ENCODE measurements around the gene PAFAH2. TPM values are rescaled to one million over a fixed set of nuclear protein-coding genes. Genes with fewer than 3 reads are reported as not detected.

Gene PAFAH2
- total and polyA plus RNA-seq, 2 of the 8 experiments (the other 6 are each of a cell fraction or from before 2014, with no cell fraction given) = 7.7 to 9.3 TPM

GRCh38 chr1:25987951-25988350, 9.9 kb downstream of the PAFAH2 start:
- Histone ChIP-seq H2AK5ac (ENCODE audit: low read depth, low read length) (no peak overlapping the region), H3K9me3 (ENCODE audit: insufficient read depth in 2 of 2, low read depth in 1 of 2, low read length in 1 of 2) (no peaks in the 10 kb centered on the region), H2AFZ (ENCODE audit: low read length) (no peak overlapping the region), H2BK15ac (ENCODE audit: low read length) (no peak overlapping the region), H3K4me1 (replicated peaks in 1 of 4; ENCODE audit: control insufficient read depth in 3 of 4, insufficient read depth in 4 of 4, low read length in 3 of 4) (peaks cover 0 to 3% (median 0%) of the 10 kb centered on the region in 4 experiments; a peak in 2 of 7 replicates), H2BK20ac (ENCODE audit: low read length) (no peak overlapping the region), H3K4me3 (ENCODE audit: extremely low read depth in 1 of 4, insufficient read depth in 2 of 4, low read depth in 3 of 4, low read length in 4 of 4) (no peak overlapping the region), H4K20me1 (replicated peaks in 1 of 2; ENCODE audit: control insufficient read depth in 1 of 2, insufficient read depth in 2 of 2, low read length in 2 of 2) (no peaks in the 10 kb centered on the region), H3K79me2 (ENCODE audit: control insufficient read depth in 1 of 2, insufficient read depth in 2 of 2, low read length in 2 of 2) (peaks cover 0 to 2% of the 10 kb centered on the region in 2 experiments; a peak in 1 of 4 replicates), H3K14ac (ENCODE audit: insufficient read length) (no peak overlapping the region), H2BK120ac (replicated peaks; ENCODE audit: low read depth, low read length) (no peak overlapping the region), H4K8ac (ENCODE audit: extremely low read depth, insufficient read depth, low read length) (no peak overlapping the region), H3K23ac (ENCODE audit: insufficient read length) (no peak overlapping the region), H3K79me1 (ENCODE audit: low read depth, low read length) (no peaks in the 10 kb centered on the region), H3K36me3 (ENCODE audit: control insufficient read depth in 2 of 4, insufficient read depth in 4 of 4, low read length in 3 of 4) (peaks cover 2 to 23% (median 15%) of the 10 kb centered on the region in 4 experiments; a peak in 5 of 8 replicates), H3K27me3 (replicated peaks in 1 of 4; ENCODE audit: control insufficient read depth in 3 of 4, extremely low read depth in 1 of 4, insufficient read depth in 3 of 4, low read length in 3 of 4) (no peaks in the 10 kb centered on the region; a peak in 1 of 7 replicates), H2BK12ac (ENCODE audit: low read depth, low read length) (no peak overlapping the region), H3K9ac (replicated peaks in 1 of 4; ENCODE audit: extremely low read depth in 1 of 4, low read depth in 3 of 4, low read length in 3 of 4) (no peak overlapping the region), H3K23me2 (ENCODE audit: low read depth, low read length) (no peaks in the 10 kb centered on the region), H3K27ac (ENCODE audit: low read depth, low read length) (no peak overlapping the region), H3K4me2 (ENCODE audit: insufficient read depth in 1 of 2, low read depth in 2 of 2, low read length in 2 of 2) (no peak overlapping the region), H4K5ac (ENCODE audit: insufficient read length, low read depth, low read length) (no peak overlapping the region), H2BK5ac (ENCODE audit: low read depth, low read length) (no peak overlapping the region), H3K18ac (ENCODE audit: extremely low read depth, low read length) (no peak overlapping the region), H3K56ac (replicated peaks; ENCODE audit: insufficient read length, low read depth, low read length) (no peak overlapping the region), H3K4ac (replicated peaks; ENCODE audit: insufficient read length, low read depth, low read length) (no peak overlapping the region), H4K91ac (replicated peaks; ENCODE audit: insufficient read length, low read length) (no peak overlapping the region)
- no peak for DNase-seq (ENCODE audit: low read depth in 1 of 2, low spot score in 2 of 2)
- ChIA-PET POLR2A (ENCODE audit: partially characterized antibody) (interaction anchor here (0.6 to 2.1 kb wide), 4 partner anchors 9 to 425 kb away, joined by 3 to 7 read pairs (median 5); partner anchors contain the start of gene PAFAH2), CTCF (ENCODE audit: partially characterized antibody) (interaction anchor here (1.0 to 20.0 kb wide), 12 partner anchors 9 to 285 kb away, joined by 3 to 330 read pairs (median 4); partner anchors contain the start of genes PAFAH2 and STMN1)
- WGBS, 2 experiments (ENCODE audit: extremely low coverage in 1 of 2, insufficient coverage in 1 of 2, insufficient read length in 1 of 2, insufficient replicate concordance in 2 of 2, low coverage in 1 of 2, low lambda C conversion rate in 2 of 2, missing lambda C conversion rate in 1 of 2) = 79% methylated on average over 2 of the region's 2 CpGs; no CpG with 5 or more reads in 1 of the 2 experiments
- FAIRE-seq = no peak
- TF ChIP-seq SRF (IDR thresholded peaks at IDR 0.05; ENCODE audit: low read depth, low read length) (no peak), KDM5A (IDR thresholded peaks at IDR 0.05; ENCODE audit: low read length) (no peak), BCL11A (IDR thresholded peaks at IDR 0.05; ENCODE audit: low read depth in 2 of 2, low read length in 2 of 2) (no peak), CBX5 (IDR thresholded peaks at IDR 0.05; ENCODE audit: low read depth, low read length) (no peak), ATF2 (IDR thresholded peaks at IDR 0.05; ENCODE audit: low read length) (no peak), SIRT6 (IDR thresholded peaks at IDR 0.05; ENCODE audit: low read length) (no peak), SP1 (IDR thresholded peaks at IDR 0.05; ENCODE audit: low read depth, low read length) (no peak), SUZ12 (IDR thresholded peaks at IDR 0.05; ENCODE audit: low read length) (no peak), E2F6 (IDR thresholded peaks at IDR 0.05) (no peak), FOSL1 (IDR thresholded peaks at IDR 0.05; ENCODE audit: insufficient read depth, low read depth, low read length) (no peak), RAD21 (IDR thresholded peaks at IDR 0.05 in 1 of 2, conservative IDR thresholded peaks at IDR 0.05 in 1 of 2; ENCODE audit: low read depth in 2 of 2, low read length in 2 of 2) (no peak), TCF12 (IDR thresholded peaks at IDR 0.05; ENCODE audit: low read depth, low read length) (no peak)

All from H1 (cell line).